H9 (cell line): ENCODE measurements around the gene ANKRD13B. TPM values are rescaled to one million over a fixed set of nuclear protein-coding genes. Genes with fewer than 3 reads are reported as not detected.

ENCODE experiments used
- DNase-seq: peaks from one replicate; pipeline ENCODE4 v3.0.0-alpha.2; 2017
- H2AFZ ChIP-seq: one replicate; pipeline ENCODE4 v1.6.1; 2013; ENCODE audit warnings: mild to moderate bottlenecking, low read length, control low read depth, moderate library complexity
- H2AK5ac ChIP-seq: 2 replicates; pipeline ENCODE4 v1.6.1; 2013; ENCODE audit warnings: low read length, control low read depth, mixed read lengths; ENCODE audit not compliant: insufficient read length
- H2BK120ac ChIP-seq: one replicate; pipeline ENCODE4 v1.6.1; 2013; ENCODE audit warnings: low read depth, mild to moderate bottlenecking, low read length, control low read depth, inconsistent platforms; ENCODE audit not compliant: poor library complexity, severe bottlenecking
- H2BK12ac ChIP-seq: 2 replicates; pipeline ENCODE4 v1.6.1; 2013; ENCODE audit warnings: low read length, control low read depth, mixed read lengths, low read depth; ENCODE audit not compliant: insufficient read length
- H2BK15ac ChIP-seq: 2 replicates; pipeline ENCODE4 v1.6.1; 2013; ENCODE audit warnings: low read depth, low read length, control low read depth
- H2BK20ac ChIP-seq: one replicate; pipeline ENCODE4 v1.6.1; 2013; ENCODE audit warnings: low read depth, mild to moderate bottlenecking, low read length, control low read depth, inconsistent platforms; ENCODE audit not compliant: poor library complexity, severe bottlenecking
- H2BK5ac ChIP-seq: 2 replicates; pipeline ENCODE4 v1.6.1; 2013; ENCODE audit warnings: low read length, control low read depth, mixed read lengths; ENCODE audit not compliant: insufficient read length
- H3K14ac ChIP-seq: 2 replicates; pipeline ENCODE4 v1.6.1; 2013; ENCODE audit warnings: low read length, control low read depth; ENCODE audit not compliant: insufficient read depth
- H3K18ac ChIP-seq: 2 replicates; pipeline ENCODE4 v1.6.1; 2013; ENCODE audit warnings: low read depth, mild to moderate bottlenecking, mixed read lengths, low read length, control low read depth; ENCODE audit not compliant: insufficient read length
- H3K23ac ChIP-seq: 2 replicates; pipeline ENCODE4 v1.6.1; 2013; ENCODE audit warnings: low read length, control low read depth, mixed read lengths, low read depth; ENCODE audit not compliant: insufficient read length
- H3K23me2 ChIP-seq: 2 replicates; pipeline ENCODE4 v1.6.1; 2013; ENCODE audit warnings: low read depth, mild to moderate bottlenecking, mixed read lengths, low read length, control low read depth; ENCODE audit not compliant: insufficient read length, poor library complexity, severe bottlenecking
- H3K27ac ChIP-seq: 2 replicates; pipeline ENCODE4 v1.5.1; 2013; ENCODE audit warnings: low read length, control low read depth, mixed read lengths, low read depth; ENCODE audit not compliant: insufficient read length
- H3K27me3 ChIP-seq: 2 replicates; pipeline ENCODE4 v1.6.1; 2013; ENCODE audit warnings: low read length, control low read depth, inconsistent platforms; ENCODE audit not compliant: insufficient read depth
- H3K4ac ChIP-seq: 2 replicates; pipeline ENCODE4 v1.6.1; 2013; ENCODE audit warnings: low read depth, mild to moderate bottlenecking, control low read depth, inconsistent platforms, low read length, moderate library complexity
- H3K4me1 ChIP-seq: 2 replicates; pipeline ENCODE4 v1.6.1; 2013; ENCODE audit warnings: low read length, control low read depth, inconsistent platforms; ENCODE audit not compliant: insufficient read depth
- H3K4me2 ChIP-seq: 2 replicates; pipeline ENCODE4 v1.6.1; 2013; ENCODE audit warnings: low read length, control low read depth, mixed read lengths; ENCODE audit not compliant: insufficient read length, insufficient read depth
- H3K56ac ChIP-seq: 2 replicates; pipeline ENCODE4 v1.6.1; 2013; ENCODE audit warnings: low read depth, mild to moderate bottlenecking, mixed read lengths, low read length, control low read depth; ENCODE audit not compliant: insufficient read length
- H3K79me1 ChIP-seq: 2 replicates; pipeline ENCODE4 v1.6.1; 2013; ENCODE audit warnings: low read depth, mild to moderate bottlenecking, moderate library complexity, low read length, control low read depth, inconsistent platforms; ENCODE audit not compliant: insufficient read depth, poor library complexity, severe bottlenecking
- H3K79me2 ChIP-seq: 2 replicates; pipeline ENCODE4 v1.6.1; 2013; ENCODE audit warnings: low read length, control low read depth, inconsistent platforms; ENCODE audit not compliant: insufficient read depth
- H3K9ac ChIP-seq: 2 replicates; pipeline ENCODE4 v1.6.1; 2013; ENCODE audit warnings: low read length, control low read depth, mixed read lengths; ENCODE audit not compliant: insufficient read length; ENCODE audit errors: extremely low read depth
- H3K9me3 ChIP-seq: one replicate; pipeline ENCODE4 v1.6.1; 2013; ENCODE audit warnings: low read depth, low read length, inconsistent platforms; ENCODE audit not compliant: control insufficient read depth
- H3T11ph ChIP-seq: one replicate; pipeline ENCODE4 v1.6.1; 2013; ENCODE audit warnings: mild to moderate bottlenecking, low read length, control low read depth, inconsistent platforms
- H4K20me1 ChIP-seq: one replicate; pipeline ENCODE4 v1.6.1; 2013; ENCODE audit not compliant: control insufficient read depth, insufficient read length, insufficient read depth
- H4K5ac ChIP-seq: 2 replicates; pipeline ENCODE4 v1.6.1; 2013; ENCODE audit warnings: low read depth, mild to moderate bottlenecking, mixed read lengths, low read length, control low read depth; ENCODE audit not compliant: insufficient read length
- H4K8ac ChIP-seq: replicated peaks from 2 replicates; pipeline ENCODE4 v1.6.1; 2013; ENCODE audit warnings: low read length, control low read depth, mixed read lengths, low read depth; ENCODE audit not compliant: insufficient read length
- H4K91ac ChIP-seq: 2 replicates; pipeline ENCODE4 v1.6.1; 2013; ENCODE audit warnings: low read depth, mild to moderate bottlenecking, moderate library complexity, mixed read lengths, low read length, control low read depth; ENCODE audit not compliant: insufficient read length
- H3K27ac Mint-ChIP-seq, 3 experiments: 2 replicates in 2 of 3; 3 replicates in 1 of 3; pipeline ENCODE4 v1.8.0; 2020 to 2021; ENCODE audit warnings: mixed read lengths in 3 of 3, mild to moderate bottlenecking in 1 of 3, moderate library complexity in 1 of 3
- H3K27me3 Mint-ChIP-seq: 2 replicates; pipeline ENCODE4 v1.8.0; 2021; ENCODE audit warnings: low read depth, mild to moderate bottlenecking, moderate library complexity, mixed read lengths
- H3K36me3 Mint-ChIP-seq, 3 experiments: 2 replicates in 2 of 3; 3 replicates in 1 of 3; pipeline ENCODE4 v1.8.0; 2020 to 2021; ENCODE audit warnings: low read depth in 3 of 3, mixed read lengths in 3 of 3; ENCODE audit not compliant: insufficient read depth in 1 of 3
- H3K4me1 Mint-ChIP-seq, 2 experiments: 2 replicates each; pipeline ENCODE4 v1.8.0; 2020; ENCODE audit warnings: mixed read lengths in 2 of 2
- H3K4me3 Mint-ChIP-seq, 2 experiments: 2 replicates in 1 of 2; 3 replicates in 1 of 2; pipeline ENCODE4 v1.8.0; 2020 to 2021; ENCODE audit warnings: mild to moderate bottlenecking in 2 of 2, mixed read lengths in 2 of 2, moderate library complexity in 1 of 2
- H3K9me3 Mint-ChIP-seq, 2 experiments: 2 replicates in 1 of 2; 3 replicates in 1 of 2; pipeline ENCODE4 v1.8.0; 2020; ENCODE audit warnings: mild to moderate bottlenecking in 2 of 2, mixed read lengths in 2 of 2, moderate library complexity in 1 of 2
- CTCF ChIP-seq: fragments of 200-600 bp; sonication (generic); conservative IDR thresholded peaks from 3 replicates; pipeline ENCODE4 v1.8.0; 2021; ENCODE audit warnings: antibody characterized with exemption, mild to moderate bottlenecking
- WGBS: extraction: QIAGEN DNeasy Blood & Tissue Kit; methylation state at CpG from one replicate; pipeline ENCODE4 v1.1.7; 2013; ENCODE audit warnings: missing lambda C conversion rate, low lambda C conversion rate, mixed read lengths; ENCODE audit not compliant: insufficient read length; ENCODE audit errors: extremely low coverage; 5-methylcytosine and 5-hydroxymethylcytosine counted together
- total RNA-seq: library from RNA; stranded (reverse); gene quantifications from 2 replicates; pipeline ENCODE4 v1.2.1, GENCODE V29; 2021

ANKRD13B gene
- total RNA-seq, 1 experiment from 2014 or later, result 24.2 TPM

GRCh38 chr17:29614349-29615047 is 21.6 kb downstream of the ANKRD13B start:
- peak; percentile 48 for DNase-seq
- peaks cover 9% of the 10 kb centered on the region for H3K23me2 ChIP-seq
- no peak overlapping the region for H3K4me2 ChIP-seq
- H3K79me2 ChIP-seq, result no peaks in the 10 kb centered on the region
- H4K8ac ChIP-seq, result no peak overlapping the region
- Mint-ChIP-seq H3K27me3 (peaks cover 65% of the 10 kb centered on the region), H3K36me3 (peaks cover 2 to 10% (median 8%) of the 10 kb centered on the region in 3 experiments; a peak in 4 of 7 replicates), H3K9me3 (no peaks in the 10 kb centered on the region), H3K27ac (no peak overlapping the region), H3K4me3 (peak overlapping the region in 1 of 2 experiments; percentile 69; a peak in 3 of 5 replicates), H3K4me1 (peaks cover 21 to 48% of the 10 kb centered on the region in 2 experiments)
- no peak overlapping the region for H2BK5ac ChIP-seq
- WGBS, result no CpG with 5 or more reads among the region's 16 CpGs
- H3K4ac ChIP-seq, result no peak overlapping the region
- H4K5ac ChIP-seq, result no peak overlapping the region
- H2BK120ac ChIP-seq, result no peak overlapping the region
- H3K27me3 ChIP-seq, result peaks cover 11% of the 10 kb centered on the region
- H2BK20ac ChIP-seq, result no peak overlapping the region
- H2AK5ac ChIP-seq, result no peak overlapping the region
- no peak overlapping the region for H3K27ac ChIP-seq
- H3K4me1 ChIP-seq, result peaks cover 2% of the 10 kb centered on the region; the same call in 1 of the 2 replicates
- H3T11ph ChIP-seq, result no peak overlapping the region
- no peak overlapping the region for H3K23ac ChIP-seq
- no peak overlapping the region for H3K18ac ChIP-seq
- no peaks in the 10 kb centered on the region for H4K20me1 ChIP-seq
- no peak overlapping the region for H3K9ac ChIP-seq
- H3K9me3 ChIP-seq, result no peaks in the 10 kb centered on the region
- no peak overlapping the region for H4K91ac ChIP-seq
- no peak overlapping the region for H3K56ac ChIP-seq
- TF ChIP-seq CTCF, result no peak
- H2AFZ ChIP-seq, result no peak overlapping the region
- H3K79me1 ChIP-seq, result no peaks in the 10 kb centered on the region
- no peak overlapping the region for H2BK12ac ChIP-seq
- H3K14ac ChIP-seq, result no peak overlapping the region
- H2BK15ac ChIP-seq, result no peak overlapping the region
